ENCODE results near the gene COL4A2.

COL4A2 gene

DNA sequence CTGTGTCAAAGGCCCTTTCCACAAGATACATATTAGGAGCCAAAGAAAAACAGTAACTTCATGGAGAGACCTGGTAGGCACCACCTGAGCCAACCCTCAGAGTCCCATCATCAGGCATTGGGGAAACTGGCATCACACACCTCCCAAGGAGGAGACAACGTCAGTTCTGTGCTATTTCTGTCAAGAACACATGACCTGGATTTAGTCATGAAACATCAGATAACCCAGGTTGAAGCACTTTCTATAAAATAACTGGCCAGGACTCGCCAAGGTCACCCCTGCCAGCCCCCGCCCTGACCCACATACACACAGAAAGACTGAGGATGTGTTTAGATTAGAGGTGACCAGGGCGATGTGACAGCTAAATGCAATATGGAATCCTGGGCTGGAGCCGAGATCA is 35.8 kb upstream of the COL4A2 start:
- in situ Hi-C loops (cut with HindIII; ENCODE audit: low sequenced_read_pairs), result no loop called here

DNA sequence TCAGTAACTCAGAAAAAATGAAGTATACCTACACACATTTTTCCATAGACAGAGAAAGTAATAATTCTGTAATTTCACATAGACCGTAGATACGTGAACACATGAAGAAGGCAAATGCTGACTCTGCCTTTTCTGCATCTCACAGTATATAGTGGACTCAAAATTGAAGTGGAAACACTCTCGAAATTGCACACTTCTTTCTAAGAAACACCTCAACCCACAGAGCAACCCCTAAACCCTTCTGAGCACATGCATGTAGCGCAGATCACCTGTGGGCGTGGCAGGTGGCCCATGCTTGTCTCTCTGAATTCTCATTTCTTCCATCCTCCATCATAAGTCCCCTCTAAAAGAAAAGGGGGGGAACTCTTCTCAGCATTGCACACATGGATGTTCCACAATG is 34.9 kb upstream of the COL4A2 start:
- in situ Hi-C loops (cut with HindIII; ENCODE audit: low sequenced_read_pairs), result no loop called here

DNA sequence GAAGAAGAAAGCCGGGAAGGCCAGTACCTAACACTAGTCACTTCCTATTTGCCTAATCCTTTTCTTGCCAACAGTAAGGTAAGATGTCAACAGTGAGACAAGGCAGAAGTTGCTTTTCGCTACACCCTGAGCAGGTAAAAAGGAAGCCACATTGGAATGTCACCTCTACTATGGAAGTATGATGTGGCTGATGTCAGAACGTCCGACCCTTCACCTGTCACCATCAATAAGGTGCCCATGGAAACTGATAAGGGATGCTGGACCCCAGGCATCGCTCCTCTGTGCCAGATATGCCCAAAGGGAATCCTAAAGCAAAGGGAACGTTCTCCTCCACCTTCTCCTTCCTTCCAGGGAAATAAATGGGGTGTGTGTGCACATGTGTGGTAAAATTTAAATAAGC is 34.4 kb upstream of the COL4A2 start:
- in situ Hi-C loops (cut with HindIII; ENCODE audit: low sequenced_read_pairs), result no loop called here

DNA sequence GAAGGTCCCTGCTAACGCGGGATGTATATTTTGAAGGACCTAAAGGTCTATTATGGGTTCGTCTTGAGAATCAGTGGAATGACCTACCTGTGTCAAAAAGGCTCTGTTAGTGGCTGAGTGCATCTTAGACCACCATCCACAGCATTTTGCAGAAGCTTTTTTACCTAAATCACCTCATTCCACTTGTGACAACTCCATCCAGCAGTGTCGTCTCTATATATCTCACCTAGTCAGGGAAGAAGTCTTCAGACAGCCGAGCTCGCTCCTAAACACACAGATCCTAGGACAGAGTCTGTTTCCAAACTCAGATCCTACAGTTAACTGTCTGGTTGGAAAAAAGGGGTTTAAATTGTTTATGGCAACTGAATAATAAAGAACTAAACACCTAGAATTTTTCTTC is 33.8 kb upstream of the COL4A2 start:
- in situ Hi-C loops (cut with HindIII; ENCODE audit: low sequenced_read_pairs), result no loop called here

DNA sequence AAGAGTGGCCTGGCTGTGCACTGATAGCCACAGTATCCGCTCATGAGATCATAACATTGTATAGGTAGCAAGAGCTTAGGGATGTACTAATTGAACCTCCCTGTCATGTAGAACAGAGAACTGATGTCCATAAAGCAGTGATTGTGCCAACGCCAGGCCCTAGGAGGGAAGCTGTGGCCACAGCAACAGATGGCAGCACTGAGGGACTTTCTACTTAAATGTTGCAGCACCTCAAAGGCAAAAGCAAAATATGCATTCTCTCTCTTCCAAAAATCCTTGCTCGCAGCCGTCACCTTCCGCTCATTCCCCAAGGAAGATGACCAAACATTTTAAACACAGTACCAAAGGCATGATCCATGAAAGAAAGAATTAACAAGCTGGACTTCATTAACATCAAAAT is 32.4 kb upstream of the COL4A2 start:
- in situ Hi-C loops (cut with HindIII; ENCODE audit: low sequenced_read_pairs), result no loop called here

DNA sequence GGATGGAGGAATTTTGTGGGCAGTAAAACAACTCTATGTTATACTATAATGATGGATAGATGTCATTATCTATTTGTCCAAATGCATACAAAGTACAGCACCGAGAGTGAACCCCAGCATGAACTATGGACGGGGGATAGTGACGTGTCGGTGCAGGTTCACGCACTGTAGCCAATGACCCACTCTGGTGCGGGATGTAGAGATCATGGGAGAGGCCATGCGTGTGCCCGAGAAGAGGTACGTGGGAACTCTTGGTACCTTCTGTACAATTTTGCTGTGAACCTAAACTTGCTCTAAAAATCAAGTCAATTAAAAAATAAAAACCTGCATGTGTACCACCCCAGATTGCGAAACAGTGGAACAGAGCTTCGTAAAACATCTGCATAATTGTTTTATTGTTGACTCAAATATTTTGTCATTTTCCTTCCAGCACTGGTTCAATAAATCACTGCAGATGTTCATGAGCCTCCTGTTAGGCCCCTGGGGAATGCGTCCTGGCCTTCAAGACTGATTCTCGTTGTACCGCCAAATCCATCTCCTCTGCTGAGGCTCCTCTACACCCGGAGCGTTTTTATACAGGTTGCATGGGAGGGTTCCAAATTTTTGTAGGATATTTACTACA is 31.0 kb upstream of the COL4A2 start:
- in situ Hi-C loops (cut with HindIII; ENCODE audit: low sequenced_read_pairs), result no loop called here

DNA sequence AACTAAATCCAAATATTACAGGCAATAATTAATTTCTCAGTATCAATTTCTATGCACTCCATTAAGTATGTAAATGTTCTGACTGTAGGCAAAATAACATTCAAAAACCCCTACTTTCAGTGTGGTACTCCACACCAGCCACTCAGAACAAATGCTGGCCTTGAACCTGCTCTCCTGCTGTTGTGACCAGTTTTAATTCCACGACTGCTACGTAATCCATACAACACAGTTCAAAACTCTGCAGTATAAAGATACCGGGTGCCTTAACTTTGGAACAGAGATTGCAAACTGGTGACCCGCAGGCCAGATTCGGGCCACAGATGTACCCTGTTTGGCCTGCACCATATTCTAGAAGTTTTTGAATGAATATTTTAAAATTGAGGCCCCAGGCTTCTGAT is 30.5 kb upstream of the COL4A2 start:
- in situ Hi-C loops (cut with HindIII; ENCODE audit: low sequenced_read_pairs), result no loop called here

DNA sequence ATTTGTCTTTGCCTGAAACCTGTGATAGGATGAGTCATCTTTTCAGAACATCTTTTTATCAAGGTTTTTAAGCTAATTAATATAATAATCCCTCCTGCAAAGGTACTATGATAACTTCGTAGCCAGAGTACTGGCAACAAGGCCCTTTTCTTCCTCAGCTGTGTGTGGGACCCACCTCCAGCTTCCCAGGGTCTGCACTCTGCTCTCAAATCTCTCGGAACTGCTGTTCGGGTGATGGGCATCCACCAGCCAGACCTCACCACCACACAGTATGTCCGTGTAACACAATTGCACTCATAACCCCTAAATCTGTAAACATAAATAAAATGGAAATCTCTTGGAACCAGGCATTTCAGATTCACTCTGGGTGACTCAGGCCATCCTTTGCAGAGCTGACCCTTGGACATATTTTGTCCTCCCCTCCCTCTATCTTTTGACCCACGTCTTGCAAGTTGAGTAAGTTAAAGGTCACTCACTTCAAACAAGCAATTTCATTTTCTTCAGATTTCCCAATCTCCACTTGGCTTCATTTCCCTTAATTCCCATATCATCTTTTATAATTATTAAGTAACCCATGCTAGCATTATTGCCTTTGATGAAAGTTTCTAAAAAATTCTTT is 29.6 kb upstream of the COL4A2 start:
- in situ Hi-C loops (cut with HindIII; ENCODE audit: low sequenced_read_pairs), result no loop called here

DNA sequence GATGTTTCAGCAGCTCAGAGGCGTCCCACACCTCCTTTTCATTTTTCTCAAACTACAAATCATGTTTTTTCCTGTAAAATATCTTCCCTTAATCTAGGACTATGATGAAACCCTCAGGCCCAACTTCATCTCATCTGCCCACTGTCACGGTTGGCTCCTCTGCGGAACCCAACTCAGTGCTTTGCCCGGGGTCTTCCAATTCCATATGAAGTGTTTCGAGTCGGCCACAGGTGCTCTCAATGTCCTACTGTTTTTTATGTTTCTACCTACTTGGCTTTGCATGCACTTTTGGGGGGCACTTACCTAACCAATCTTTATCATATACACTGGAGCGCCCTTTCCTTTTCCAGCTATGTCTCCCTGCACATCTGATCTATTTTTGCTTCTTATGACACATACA is 28.2 kb upstream of the COL4A2 start:
- in situ Hi-C loops (cut with HindIII; ENCODE audit: low sequenced_read_pairs), result no loop called here

DNA sequence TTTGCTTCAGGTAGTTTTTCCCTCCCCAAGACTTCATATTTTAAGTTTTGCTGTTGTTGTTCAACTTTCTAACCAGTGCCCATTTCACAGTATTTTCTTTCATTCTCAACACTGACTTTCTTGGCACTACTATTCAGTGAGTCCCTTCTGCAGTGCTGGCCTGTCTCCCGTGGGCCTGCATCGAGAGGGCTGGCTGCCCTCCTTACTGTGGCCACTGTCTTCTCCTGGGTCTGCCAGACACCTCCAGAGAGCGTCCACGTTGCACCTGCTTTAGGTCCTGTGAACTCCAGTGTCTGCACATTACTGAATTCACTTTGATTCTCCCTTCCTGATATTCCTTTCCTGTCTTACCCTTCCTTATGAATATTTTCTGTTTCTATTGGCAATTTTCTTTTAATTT is 27.4 kb upstream of the COL4A2 start:
- in situ Hi-C loops (cut with HindIII; ENCODE audit: low sequenced_read_pairs), result no loop called here

DNA sequence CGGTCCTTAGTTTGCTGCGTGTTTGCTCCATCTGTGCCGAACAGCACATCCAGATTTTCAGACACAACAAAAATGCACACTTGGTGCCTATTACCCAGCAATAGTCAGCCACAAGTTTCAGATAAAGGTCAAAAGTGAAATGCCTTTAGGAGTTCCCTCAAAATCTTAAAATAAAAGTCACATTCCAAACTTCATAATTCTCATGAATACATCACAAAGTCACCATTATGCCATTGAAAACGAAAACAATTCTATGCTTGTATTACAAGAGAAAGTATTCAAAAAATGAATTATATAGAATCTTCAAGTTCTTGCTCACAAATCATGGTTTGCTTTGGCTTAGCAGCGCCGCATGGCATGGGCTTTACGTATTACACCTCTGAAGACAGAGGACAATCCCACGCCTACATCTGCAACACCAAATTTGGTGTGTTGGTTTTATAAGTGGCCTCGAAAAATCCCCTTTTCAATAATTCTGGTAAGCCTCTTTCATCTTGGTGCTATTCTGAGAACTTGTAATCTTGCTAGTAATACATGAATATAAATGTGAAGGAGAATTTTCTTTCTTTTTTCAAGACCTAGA is 26.8 kb upstream of the COL4A2 start:
- in situ Hi-C loops (cut with HindIII; ENCODE audit: low sequenced_read_pairs), result no loop called here

DNA sequence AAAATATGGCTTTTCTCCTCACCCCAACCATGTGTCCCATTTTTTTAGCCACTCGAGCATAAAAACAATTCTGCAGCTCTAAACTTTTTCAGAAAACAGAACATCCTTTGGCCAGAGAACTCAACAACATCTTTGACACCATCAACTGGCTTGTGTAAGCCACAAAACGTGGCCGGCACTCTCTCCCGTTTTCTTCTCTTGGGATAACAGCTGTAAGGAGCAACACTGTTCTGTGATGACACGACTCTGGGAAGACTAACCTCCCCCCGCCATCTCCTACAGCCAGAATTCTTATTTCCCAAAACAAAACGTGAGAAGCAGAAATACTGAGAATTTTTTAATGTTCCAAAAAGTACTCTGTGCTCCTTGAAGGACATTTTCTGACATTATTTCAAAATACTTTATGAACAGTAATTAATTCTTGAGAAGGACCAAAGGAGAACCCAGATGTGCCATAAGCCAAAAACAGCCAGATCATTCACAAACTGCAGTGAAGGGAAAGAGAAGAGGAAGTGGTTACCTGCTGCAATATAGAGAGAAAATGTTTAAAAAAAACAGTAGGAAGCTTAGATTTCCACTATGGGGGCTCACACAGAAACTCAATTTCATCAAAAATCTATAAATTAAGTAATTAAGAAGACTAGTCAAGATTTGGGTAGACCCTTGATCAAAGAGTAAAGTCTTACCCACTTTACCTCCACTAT is 25.9 kb upstream of the COL4A2 start:
- in situ Hi-C loops (cut with HindIII; ENCODE audit: low sequenced_read_pairs), result no loop called here

DNA sequence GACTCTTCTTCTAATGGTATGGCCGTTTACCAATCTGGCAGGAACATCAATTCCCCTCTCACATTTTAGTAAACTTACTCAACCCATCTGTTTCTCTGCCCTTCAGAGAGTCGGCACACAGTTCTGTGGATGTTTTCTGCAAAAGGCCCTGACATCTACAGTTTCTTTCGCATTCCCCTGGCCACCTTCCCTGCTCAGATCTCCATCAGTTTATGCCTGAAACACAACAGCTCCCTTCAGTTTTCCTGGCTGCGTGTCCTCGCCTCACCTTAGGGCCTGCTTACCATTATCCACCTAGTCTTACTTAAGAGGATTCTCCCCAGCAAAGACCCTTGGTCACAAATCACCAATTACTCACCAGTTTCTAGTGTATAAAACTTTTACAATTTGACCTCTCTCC is 25.3 kb upstream of the COL4A2 start:
- in situ Hi-C loops (cut with HindIII; ENCODE audit: low sequenced_read_pairs), result no loop called here

DNA sequence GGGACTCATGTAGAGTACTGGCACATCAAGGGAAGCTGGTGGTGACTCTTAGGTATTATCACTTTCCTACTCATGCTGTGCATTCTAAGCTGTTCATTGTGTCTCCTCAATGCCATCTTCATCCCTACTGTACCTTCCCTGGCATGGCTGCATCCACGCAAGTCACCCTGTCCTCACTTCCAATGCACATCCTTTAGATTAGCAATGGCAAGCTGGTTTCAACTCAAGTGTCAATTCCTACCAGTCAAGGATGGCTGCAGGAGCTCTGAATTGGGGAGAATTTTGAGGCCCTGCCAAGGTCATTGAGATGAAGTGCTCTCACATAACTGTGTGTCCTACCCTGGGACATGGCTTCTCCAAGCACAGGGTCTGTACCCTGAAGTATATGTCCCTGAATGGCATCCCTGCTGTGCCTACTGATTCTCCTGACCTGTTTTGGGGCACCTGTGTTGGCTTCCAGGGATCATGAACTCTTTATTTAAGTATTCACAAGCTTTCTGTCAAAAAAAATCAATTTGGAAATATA is 24.7 kb upstream of the COL4A2 start:
- in situ Hi-C loops (cut with HindIII; ENCODE audit: low sequenced_read_pairs), result no loop called here

DNA sequence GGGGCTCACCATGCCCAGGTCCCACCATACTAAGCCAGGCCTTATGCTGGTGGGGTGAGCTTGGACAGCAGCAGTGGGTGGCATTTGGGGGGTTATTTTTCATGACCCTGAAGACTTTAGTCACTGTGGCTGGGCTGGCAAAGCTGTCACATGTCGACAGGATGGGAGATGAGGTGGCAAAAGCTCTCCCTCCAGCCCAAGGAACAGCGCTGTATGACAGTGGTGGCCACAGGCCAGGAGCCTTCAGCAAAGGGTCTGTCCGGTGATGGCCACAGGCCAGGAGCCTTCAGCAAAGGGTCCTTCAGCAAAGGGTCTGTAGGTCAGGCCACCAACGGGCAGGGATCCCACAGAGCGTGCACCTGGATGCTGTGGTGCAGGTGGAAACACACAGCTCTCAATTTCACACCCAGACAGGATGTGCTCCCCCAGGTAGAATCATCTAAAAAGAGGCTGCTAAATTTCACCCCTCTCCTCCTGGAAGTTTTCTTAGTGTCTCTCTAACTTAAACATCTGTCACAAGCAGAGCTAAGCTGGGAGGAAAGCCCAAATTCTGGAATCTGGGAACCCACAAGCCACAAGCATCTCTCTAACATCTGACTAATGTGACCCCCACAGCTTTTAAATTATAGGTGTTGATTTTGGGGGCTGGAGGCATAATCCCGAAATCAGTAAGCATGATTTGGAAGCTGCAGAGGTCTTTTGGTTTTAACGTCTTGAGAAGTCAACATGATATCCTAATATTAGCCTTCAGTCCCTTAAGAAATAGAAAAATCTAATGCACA is 23.2 kb upstream of the COL4A2 start:
- in situ Hi-C loops (cut with HindIII; ENCODE audit: low sequenced_read_pairs), result no loop called here

DNA sequence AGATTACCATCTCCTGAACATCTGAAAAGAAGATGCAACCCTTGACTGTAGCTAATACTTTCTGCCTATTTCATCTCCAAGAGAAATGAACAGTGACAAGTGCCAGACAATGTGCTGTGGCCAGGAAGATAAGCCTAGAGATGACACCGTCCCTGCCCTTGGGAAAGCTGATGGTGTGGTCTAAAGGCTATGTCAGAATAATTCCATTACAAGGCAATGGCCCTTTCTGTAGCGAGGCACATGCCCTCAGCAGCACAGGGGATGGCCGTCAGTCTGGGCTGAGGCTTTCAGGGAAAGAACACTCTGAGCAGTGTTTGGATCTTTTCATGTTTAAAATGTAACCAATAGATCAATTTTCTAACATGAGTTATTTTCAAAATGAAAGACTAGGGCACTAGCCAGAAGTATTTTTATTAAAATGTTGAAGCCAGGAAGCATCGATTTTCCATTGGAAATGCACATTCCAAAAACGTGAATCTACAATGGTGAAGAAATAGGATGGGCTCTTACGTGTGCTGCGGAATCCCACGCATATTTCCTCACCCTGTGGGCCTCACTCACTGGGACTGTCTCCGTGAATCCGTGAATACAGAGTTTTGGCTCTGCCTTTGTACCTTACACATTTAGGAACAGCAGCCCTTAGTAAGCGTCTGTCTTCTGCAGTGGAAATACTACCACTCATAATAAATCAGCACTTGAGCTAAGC is 22.2 kb upstream of the COL4A2 start:
- in situ Hi-C loops (cut with HindIII; ENCODE audit: low sequenced_read_pairs), result no loop called here

DNA sequence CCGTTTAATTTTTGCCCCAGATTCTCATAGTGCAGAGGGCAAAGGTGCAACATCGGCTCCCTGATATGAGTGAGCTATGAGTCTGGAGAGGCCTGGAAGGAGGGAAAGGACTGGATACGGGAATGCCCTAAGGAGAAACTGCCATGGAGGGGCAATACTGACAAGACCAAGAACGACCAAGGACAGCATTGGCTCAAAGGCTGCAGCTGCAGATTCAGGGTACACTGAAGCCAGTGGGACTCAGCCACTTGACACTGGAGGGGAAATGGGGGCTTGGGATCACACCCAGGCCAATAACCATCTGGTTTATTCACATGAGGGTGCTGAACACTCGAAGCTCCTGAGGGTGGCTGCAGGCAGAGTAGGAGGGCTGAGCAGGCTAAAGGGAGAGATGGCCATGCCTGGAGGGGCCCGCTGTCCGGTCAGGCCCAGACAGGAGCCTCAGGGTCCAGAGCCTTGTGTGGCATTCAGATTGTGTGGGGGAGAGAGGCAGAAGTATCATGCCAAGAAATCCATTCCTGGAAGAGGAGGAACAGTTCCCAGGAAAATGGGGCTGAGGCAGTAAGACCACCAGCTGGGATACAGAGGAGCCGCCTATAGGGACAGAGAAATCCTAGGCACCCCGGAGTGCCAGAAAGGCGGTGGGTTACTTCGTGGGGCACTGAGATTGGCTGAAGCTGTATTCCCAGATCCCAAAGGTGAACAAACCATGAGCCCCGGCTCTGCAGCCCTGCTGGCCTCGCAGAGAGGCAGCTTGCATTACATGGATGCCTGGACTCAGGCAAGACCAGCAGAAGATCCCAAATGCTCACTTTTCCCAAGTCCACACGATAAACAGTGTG is 20.9 kb upstream of the COL4A2 start:
- in situ Hi-C loops (cut with HindIII; ENCODE audit: low sequenced_read_pairs), result no loop called here

DNA sequence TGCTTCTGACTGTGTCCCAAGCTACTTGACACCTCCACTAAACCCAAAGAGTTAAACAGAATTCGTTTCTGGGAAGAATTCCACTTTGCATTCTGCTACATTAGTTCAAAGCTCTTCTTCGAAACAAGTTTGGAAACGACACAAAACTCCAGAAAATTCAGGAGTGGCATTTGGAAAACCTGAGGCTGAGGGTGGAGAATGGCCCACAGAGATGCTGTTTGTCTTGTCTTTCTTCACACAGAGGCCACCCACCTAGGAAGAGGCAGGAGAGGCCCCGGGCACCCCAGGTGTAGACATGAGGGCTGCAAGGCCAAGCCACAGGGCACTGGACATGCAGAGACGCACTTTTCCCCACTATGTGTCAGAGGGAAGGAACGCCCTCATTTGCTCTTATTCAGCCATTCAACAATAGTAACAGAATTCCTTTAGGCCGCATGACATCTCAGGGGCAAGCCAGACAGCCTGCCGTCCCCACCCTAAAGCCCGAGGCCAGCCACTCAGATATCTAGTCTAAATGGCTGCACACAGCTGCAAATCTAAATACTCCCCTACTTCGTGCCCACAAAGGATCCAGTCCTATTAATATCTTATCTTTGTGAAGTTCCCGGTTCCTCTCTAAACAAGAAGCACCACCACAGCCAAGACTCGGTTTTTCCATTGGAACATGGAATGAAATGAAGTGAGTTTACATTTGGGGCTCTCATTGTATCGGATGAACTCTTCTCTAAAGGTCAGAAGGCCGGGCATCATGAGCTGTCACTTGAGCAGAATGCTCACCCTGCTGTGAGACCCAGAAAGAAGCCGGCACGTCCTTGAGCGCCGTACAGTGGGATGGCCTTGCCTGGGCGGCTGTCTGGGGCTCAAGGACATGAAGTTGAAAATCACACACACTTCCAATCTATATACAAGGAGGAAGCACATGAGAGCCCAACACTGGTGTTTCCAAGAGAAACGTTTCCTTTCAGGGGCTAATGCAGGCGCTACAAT is 20.0 kb upstream of the COL4A2 start:
- in situ Hi-C loops (cut with HindIII; ENCODE audit: low sequenced_read_pairs), result no loop called here
